DOHH2 (cell line): ENCODE results near the gene TNNC1.

Experiments
- H3F3A ChIP-seq: fragments of 200-600 bp; sonication (generic), shearing (Covaris generic); 2 replicates; pipeline ENCODE4 v1.6.0; 2016; ENCODE audit warnings: antibody characterized with exemption, mild to moderate bottlenecking; ENCODE audit not compliant: control insufficient read depth, insufficient read depth
- H3K27ac ChIP-seq: fragments of 200-600 bp; sonication (generic); 2 replicates; pipeline ENCODE4 v1.5.1; 2014; ENCODE audit warnings: low read depth, mild to moderate bottlenecking, low read length, moderate library complexity
- H3K27me3 ChIP-seq: fragments of 200-600 bp; sonication (generic); 2 replicates; pipeline ENCODE4 v1.6.1; 2014; ENCODE audit warnings: mild to moderate bottlenecking, low read length, mixed read lengths; ENCODE audit not compliant: control insufficient read depth
- H3K36me3 ChIP-seq: fragments of 200-600 bp; sonication (generic); 2 replicates; pipeline ENCODE4 v1.6.1; 2014; ENCODE audit warnings: mild to moderate bottlenecking, low read length, moderate library complexity, mixed read lengths; ENCODE audit not compliant: control insufficient read depth
- H3K4me1 ChIP-seq: fragments of 200-600 bp; sonication (generic); 2 replicates; pipeline ENCODE4 v1.6.1; 2014; ENCODE audit warnings: mild to moderate bottlenecking, low read length, mixed read lengths; ENCODE audit not compliant: control insufficient read depth
- H3K4me2 ChIP-seq: fragments of 200-600 bp; sonication (generic); 2 replicates; pipeline ENCODE4 v1.6.0; 2014; ENCODE audit warnings: mild to moderate bottlenecking, low read length, moderate library complexity
- H3K4me3 ChIP-seq: fragments of 200-600 bp; sonication (generic); 2 replicates; pipeline ENCODE4 v1.5.1; 2014; ENCODE audit warnings: mild to moderate bottlenecking, low read length, mixed read lengths
- H3K79me2 ChIP-seq: fragments of 200-600 bp; sonication (generic); 2 replicates; pipeline ENCODE4 v1.6.1; 2014; ENCODE audit warnings: mild to moderate bottlenecking, low read length, mixed read lengths; ENCODE audit not compliant: control insufficient read depth
- H3K9me2 ChIP-seq: fragments of 200-600 bp; sonication (generic); replicated peaks from 2 replicates; pipeline ENCODE4 v1.6.1; 2014; ENCODE audit warnings: mild to moderate bottlenecking, low read length, mixed read lengths; ENCODE audit not compliant: control insufficient read depth
- H3K9me3 ChIP-seq: fragments of 200-600 bp; sonication (generic); 2 replicates; pipeline ENCODE4 v1.6.1; 2014; ENCODE audit warnings: antibody characterized with exemption, low read length, mixed read lengths; ENCODE audit not compliant: control insufficient read depth, insufficient read depth
- H4K20me1 ChIP-seq: fragments of 200-600 bp; sonication (generic); 2 replicates; pipeline ENCODE4 v1.6.0; 2014; ENCODE audit warnings: low read depth, mild to moderate bottlenecking, antibody characterized with exemption, low read length, moderate library complexity; ENCODE audit not compliant: control insufficient read depth, insufficient read depth
- EZH2phosphoT487 ChIP-seq: fragments of 200-600 bp; sonication (generic); IDR thresholded peaks from 2 replicates; pipeline ENCODE4 v1.6.1; 2017; ENCODE audit warnings: borderline replicate concordance, mild to moderate bottlenecking, antibody characterized with exemption, low read length, moderate library complexity, mixed read lengths
- TF ChIP-seq, protein P1 (sequence below): fragments of 200-600 bp; sonication (generic); IDR thresholded peaks from one replicate; pipeline ENCODE4 v1.5.1; 2014; ENCODE audit warnings: antibody characterized with exemption, mild to moderate bottlenecking, low read depth, low read length; ENCODE audit not compliant: poor library complexity, severe bottlenecking

TNNC1 gene

DNA sequence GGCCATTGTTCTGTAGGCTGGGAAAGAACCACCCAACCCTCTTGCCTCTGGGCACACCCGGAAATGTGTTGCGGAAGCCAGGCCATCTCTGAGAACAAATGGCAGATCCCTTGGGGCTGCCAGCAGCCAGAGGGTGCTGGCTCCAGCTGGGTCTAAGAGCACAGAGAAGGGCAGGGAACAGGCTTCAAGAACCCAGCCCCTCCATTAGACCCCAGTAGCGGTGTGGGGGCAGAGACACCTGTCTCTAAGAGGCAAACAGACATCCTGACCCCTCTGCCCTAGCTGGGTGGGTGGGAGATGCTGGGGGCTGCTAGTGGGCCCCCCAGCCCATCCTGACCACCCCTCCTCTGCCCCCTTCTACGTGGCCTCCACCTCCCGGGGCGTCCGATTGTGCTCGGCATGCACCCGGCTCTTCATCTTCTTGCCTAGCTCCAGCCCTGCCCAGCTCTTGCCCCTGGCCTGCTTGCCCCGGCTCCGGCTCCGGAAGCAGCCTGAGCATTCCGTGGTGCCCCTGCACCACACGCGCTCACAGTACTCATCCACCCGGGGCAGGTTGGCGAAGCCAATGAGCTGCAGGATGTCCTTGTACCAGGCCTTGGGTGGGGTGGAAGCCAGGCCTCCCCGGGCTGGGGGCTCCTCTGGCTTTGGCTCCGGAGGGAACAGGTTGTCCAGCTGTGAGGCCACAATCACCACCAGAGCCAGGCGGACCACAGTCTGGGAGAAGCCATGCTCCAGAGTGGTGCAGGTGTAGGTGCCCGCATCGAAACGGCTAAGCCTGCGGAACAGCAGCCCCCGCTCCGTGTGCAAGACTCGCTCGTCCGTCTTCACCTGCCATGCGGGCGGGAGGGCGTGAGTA, 18.4 kb downstream of the TNNC1 start:
- Histone ChIP-seq H3K27ac (no peak overlapping the region), H3K9me3 (no peaks in the 10 kb centered on the region), H4K20me1 (no peaks in the 10 kb centered on the region), H3K79me2 (no peaks in the 10 kb centered on the region), H3K4me3 (no peak overlapping the region), H3K27me3 (peaks cover 14% of the 10 kb centered on the region; the same call in 1 of the 2 replicates), H3K4me2 (no peak overlapping the region), H3K36me3 (no peaks in the 10 kb centered on the region), H3F3A (no peaks in the 10 kb centered on the region), H3K4me1 (no peaks in the 10 kb centered on the region), H3K9me2 (no peaks in the 10 kb centered on the region)
- TF ChIP-seq, protein P1, sequence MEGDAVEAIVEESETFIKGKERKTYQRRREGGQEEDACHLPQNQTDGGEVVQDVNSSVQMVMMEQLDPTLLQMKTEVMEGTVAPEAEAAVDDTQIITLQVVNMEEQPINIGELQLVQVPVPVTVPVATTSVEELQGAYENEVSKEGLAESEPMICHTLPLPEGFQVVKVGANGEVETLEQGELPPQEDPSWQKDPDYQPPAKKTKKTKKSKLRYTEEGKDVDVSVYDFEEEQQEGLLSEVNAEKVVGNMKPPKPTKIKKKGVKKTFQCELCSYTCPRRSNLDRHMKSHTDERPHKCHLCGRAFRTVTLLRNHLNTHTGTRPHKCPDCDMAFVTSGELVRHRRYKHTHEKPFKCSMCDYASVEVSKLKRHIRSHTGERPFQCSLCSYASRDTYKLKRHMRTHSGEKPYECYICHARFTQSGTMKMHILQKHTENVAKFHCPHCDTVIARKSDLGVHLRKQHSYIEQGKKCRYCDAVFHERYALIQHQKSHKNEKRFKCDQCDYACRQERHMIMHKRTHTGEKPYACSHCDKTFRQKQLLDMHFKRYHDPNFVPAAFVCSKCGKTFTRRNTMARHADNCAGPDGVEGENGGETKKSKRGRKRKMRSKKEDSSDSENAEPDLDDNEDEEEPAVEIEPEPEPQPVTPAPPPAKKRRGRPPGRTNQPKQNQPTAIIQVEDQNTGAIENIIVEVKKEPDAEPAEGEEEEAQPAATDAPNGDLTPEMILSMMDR, result no peak
- TF ChIP-seq EZH2phosphoT487, result no peak

DNA sequence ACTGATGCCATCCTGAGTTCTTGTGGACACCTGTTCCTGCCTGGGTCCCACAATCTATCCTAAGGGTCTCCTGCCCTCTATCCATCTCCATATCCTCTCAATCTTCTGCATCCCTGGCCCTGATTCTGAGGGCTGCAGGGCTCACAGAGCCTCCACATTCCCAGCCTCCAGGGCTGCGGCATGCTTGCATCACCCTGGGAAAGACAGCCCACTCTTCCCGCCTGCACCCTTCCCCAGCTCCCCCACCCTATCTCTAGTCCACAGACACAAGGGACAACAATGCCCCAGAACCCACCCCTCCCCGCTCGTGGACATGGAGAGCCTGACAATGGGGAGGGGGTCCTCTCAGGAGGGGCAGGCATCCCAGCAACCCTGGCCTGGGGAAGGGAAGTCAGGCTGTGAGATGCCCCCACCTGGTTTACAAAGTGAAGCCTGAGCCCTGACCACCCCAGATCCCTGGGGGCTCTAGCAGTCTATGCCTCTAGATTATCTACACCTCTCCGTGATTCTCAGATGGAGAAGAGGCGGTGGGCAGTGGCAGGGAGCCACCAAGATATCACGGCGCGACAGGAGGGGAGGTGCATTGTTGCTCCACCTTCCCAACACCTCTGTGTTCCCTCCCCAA, 19.2 kb downstream of the TNNC1 start:
- peaks cover 14% of the 10 kb centered on the region; the same call in 1 of the 2 replicates for H3K27me3 ChIP-seq
- no peak overlapping the region for H3K4me3 ChIP-seq
- no peaks in the 10 kb centered on the region for H3K9me2 ChIP-seq
- no peaks in the 10 kb centered on the region for H3K79me2 ChIP-seq
- no peak overlapping the region for H3K27ac ChIP-seq
- H3F3A ChIP-seq, result no peaks in the 10 kb centered on the region
- no peaks in the 10 kb centered on the region for H3K36me3 ChIP-seq
- TF ChIP-seq EZH2phosphoT487, result no peak
- TF ChIP-seq, protein P1, result no peak
- H3K9me3 ChIP-seq, result no peaks in the 10 kb centered on the region
- H3K4me1 ChIP-seq, result no peaks in the 10 kb centered on the region
- no peak overlapping the region for H3K4me2 ChIP-seq
- no peaks in the 10 kb centered on the region for H4K20me1 ChIP-seq

DNA sequence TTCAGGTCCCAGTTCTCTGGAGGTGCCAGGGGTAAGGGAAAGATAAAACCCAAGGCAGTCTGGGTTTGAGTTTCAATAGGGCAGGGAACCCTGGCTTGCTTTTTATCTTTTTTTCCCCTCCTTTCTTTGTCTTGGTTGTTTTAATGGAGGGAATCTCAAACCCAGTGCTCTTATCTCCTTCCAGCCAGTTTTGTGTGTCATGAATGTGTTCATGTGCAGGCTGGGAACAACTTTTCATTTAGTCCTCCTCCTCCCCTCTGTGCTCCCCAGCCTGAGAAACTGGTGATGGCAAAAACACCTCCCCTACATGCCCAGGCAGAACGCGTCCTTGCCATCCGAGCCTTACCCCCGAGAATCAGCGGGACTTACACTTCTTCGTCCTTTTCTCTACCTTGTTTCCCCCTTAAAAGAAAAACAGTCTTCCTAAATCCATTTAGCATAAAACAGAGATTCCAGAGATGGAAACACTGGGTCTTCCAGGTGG, 19.8 kb downstream of the TNNC1 start:
- H3K79me2 ChIP-seq, result no peaks in the 10 kb centered on the region
- peaks cover 14% of the 10 kb centered on the region; the same call in 1 of the 2 replicates for H3K27me3 ChIP-seq
- H3K4me1 ChIP-seq, result no peaks in the 10 kb centered on the region
- H3K9me3 ChIP-seq, result no peaks in the 10 kb centered on the region
- H3K27ac ChIP-seq, result no peak overlapping the region
- H3K4me2 ChIP-seq, result no peak overlapping the region
- no peak overlapping the region for H3K4me3 ChIP-seq
- H3K9me2 ChIP-seq, result no peaks in the 10 kb centered on the region
- no peaks in the 10 kb centered on the region for H3F3A ChIP-seq
- H4K20me1 ChIP-seq, result no peaks in the 10 kb centered on the region
- H3K36me3 ChIP-seq, result no peaks in the 10 kb centered on the region
- TF ChIP-seq, protein P1, result no peak
- no peak for TF ChIP-seq EZH2phosphoT487
